Panc1 (cell line): ENCODE data around the gene LARP7. TPM values are rescaled to one million over a fixed set of nuclear protein-coding genes. Genes with fewer than 3 reads are reported as not detected.

Experiments used
- ATAC-seq: fragments of 200-7000 bp; cut with Tn5 transposase; 2 replicates; pipeline ENCODE4 v1.9.1; 2020; ENCODE audit warnings: mild to moderate bottlenecking, moderate library complexity
- Bru-seq: library from RNA; stranded (reverse); fragments of 400-500 nt; gene quantifications from one replicate; lab custom pipeline; 2021; lab: Mats Ljungman, UMichigan
- BruChase-seq, 2 experiments: library from RNA; stranded (reverse); fragments of 400-500 nt; gene quantifications; one replicate each; lab custom pipeline; 2021; lab: Mats Ljungman, UMichigan
- BruUV-seq: library from RNA; stranded (reverse); fragments of 400-500 nt; replicated peaks from 2 replicates; lab custom pipeline; 2021; lab: Mats Ljungman, UMichigan
- CTCF ChIA-PET: fragments of 300-600 bp; sonication (Branson Sonifier 250); formaldehyde crosslinking; loops from one replicate; lab custom pipeline; 2022; ENCODE audit warnings: antibody characterized with exemption; lab: Charles Lee
- POLR2A ChIA-PET: fragments of 300-600 bp; sonication (Branson Sonifier 250); formaldehyde crosslinking; loops from one replicate; lab custom pipeline; 2022; ENCODE audit warnings: antibody characterized with exemption; lab: Charles Lee
- DNase-seq: peaks from one replicate; pipeline ENCODE4 v3.0.0-alpha.2; 2010; ENCODE audit warnings: low read depth, low spot score
- H3K27ac ChIP-seq: 2 replicates; pipeline ENCODE4 v1.5.1; 2011; ENCODE audit warnings: mild to moderate bottlenecking, low read length, inconsistent platforms
- H3K27me3 ChIP-seq: fragments of 200-500 bp; sonication (Bioruptor generic); 2 replicates; pipeline ENCODE4 v1.6.0; 2014; ENCODE audit warnings: low read length, inconsistent platforms; ENCODE audit not compliant: control insufficient read depth, insufficient read depth
- H3K36me3 ChIP-seq: fragments of 200-500 bp; sonication (Bioruptor generic); 2 replicates; pipeline ENCODE4 v1.5.1; 2014; ENCODE audit warnings: inconsistent platforms, mild to moderate bottlenecking, low read length, moderate library complexity; ENCODE audit not compliant: control insufficient read depth, insufficient read depth
- H3K4me1 ChIP-seq: 2 replicates; pipeline ENCODE4 v1.5.1; 2011; ENCODE audit warnings: inconsistent platforms, mild to moderate bottlenecking, low read length, moderate library complexity; ENCODE audit not compliant: control insufficient read depth, insufficient read depth
- H3K4me3 ChIP-seq, 2 experiments: 2 replicates each; pipeline ENCODE4 v1.5.1; 2011 to 2012; ENCODE audit warnings: low read depth in 2 of 2, low read length in 2 of 2, mild to moderate bottlenecking in 2 of 2, inconsistent platforms in 1 of 2, moderate library complexity in 1 of 2
- H3K9me3 ChIP-seq: fragments of 200-500 bp; sonication (Bioruptor generic); 2 replicates; pipeline ENCODE4 v1.5.1; 2014; ENCODE audit warnings: low read depth, mild to moderate bottlenecking, inconsistent platforms, low read length, moderate library complexity; ENCODE audit not compliant: control insufficient read depth, insufficient read depth
- CTCF ChIP-seq: fragments of 450-650 bp; IDR thresholded peaks from 2 replicates; pipeline ENCODE4 v1.5.1; 2017; ENCODE audit warnings: mild to moderate bottlenecking
- POLR2AphosphoS5 ChIP-seq: IDR thresholded peaks from 2 replicates; pipeline ENCODE4 v1.6.1; 2012; ENCODE audit warnings: mild to moderate bottlenecking, low read depth, low read length, moderate library complexity
- REST ChIP-seq, 2 experiments: IDR thresholded peaks; 2 replicates each; pipeline ENCODE4 v1.6.1; 2011 to 2012; ENCODE audit warnings: low read depth in 2 of 2, control low read depth in 1 of 2, low read length in 1 of 2, mild to moderate bottlenecking in 1 of 2, moderate library complexity in 1 of 2; ENCODE audit not compliant: insufficient read depth in 1 of 2
- SIN3A ChIP-seq: IDR thresholded peaks from 2 replicates; pipeline ENCODE4 v1.6.1; 2012; ENCODE audit warnings: low read depth, mild to moderate bottlenecking, low read length, moderate library complexity, borderline replicate concordance; ENCODE audit not compliant: insufficient read depth
- TCF7L2 ChIP-seq: IDR thresholded peaks from 2 replicates; pipeline ENCODE4 v1.6.1; 2011; ENCODE audit warnings: mild to moderate bottlenecking, low read depth, low read length, inconsistent platforms
- in situ Hi-C: cut with HindIII; loops from 2 replicates; pipeline ENCODE4 v1.10.0; 2016; ENCODE audit warnings: low sequenced_read_pairs, low pct_unique_long_range_greater_than_20kb
- intact Hi-C: fragments of 100-400 bp; cut with micrococcal nuclease; formaldehyde crosslinking; loops from one replicate; pipeline ENCODE4 v1.10.0; 2022; ENCODE audit not compliant: unreplicated experiment
- long read RNA-seq: library from polyadenylated mRNA; unstranded; transcript quantifications from one replicate; pipeline ENCODE4 v2.0.0, GENCODE V29; 2021; ENCODE audit not compliant: unreplicated experiment
- polyA plus RNA-seq: library from polyadenylated mRNA; unstranded; fragments of >200 nt; gene quantifications from one replicate; pipeline ENCODE4 v1.2.1, GENCODE V29; 2012; ENCODE audit warnings: missing spikeins; ENCODE audit not compliant: insufficient read length
- total RNA-seq: library from RNA; stranded (reverse); gene quantifications from one replicate; pipeline ENCODE4 v1.2.1, GENCODE V29; 2021; ENCODE audit not compliant: unreplicated experiment

LARP7 gene
- 21.7 TPM for total RNA-seq
- polyA plus RNA-seq: 21.5 TPM
- Bru-seq, nascent RNA: percentile 76 among the genes with signal in this experiment
- percentile 74 among the genes with signal in this experiment for BruChase-seq, experiment 1, labeled RNA remaining after a 2-hour chase
- BruChase-seq, experiment 2, labeled RNA remaining after a 6-hour chase: percentile 85 among the genes with signal in this experiment
- long read RNA-seq, transcript LARP7-201 (13 exons, 2,164 nt): major isoform, 8 of 42 reads
- long read RNA-seq, transcript LARP7-202 (13 exons, 2,286 nt): minor isoform, 7 of 42 reads
- long read RNA-seq, partial matches to known transcripts: 19 of 42 reads
- long read RNA-seq, other reads (novel, unspliced or antisense): 7 of 42 reads

- ATAC-seq: peak; percentile 98
- peak; percentile 92 for DNase-seq
- POLR2A ChIA-PET: no interaction called here
Observed at GRCh38 chr4:112636688-112637551, at the start of gene LARP7, which contains the start of gene ZGRF1. Gene LARP7, plus strand, starts transcription at chr4:112637143. Its CDS starts 7,527 bp downstream, at chr4:112644670. Gene ZGRF1, minus strand, starts transcription at chr4:112636909. Its CDS starts 3,733 bp downstream, at chr4:112633176.

More at GRCh38 chr4:112636688-112637551, at the start of gene LARP7, which contains the start of gene ZGRF1:
- Histone ChIP-seq H3K9me3 (no peaks in the 10 kb centered on the region), H3K4me1 (peaks cover 3% of the 10 kb centered on the region; the same call in 1 of the 2 replicates), H3K27me3 (no peaks in the 10 kb centered on the region), H3K27ac (peak within 1 kb of the TSS; percentile 96), H3K36me3 (peaks cover 6% of the 10 kb centered on the region; the same call in 1 of the 2 replicates), H3K4me3 (peak within 1 kb of the TSS; percentile 92 to 98)
- TF ChIP-seq REST (IDR thresholded peaks at IDR 0.05; ENCODE audit: insufficient read depth in 1 of 2, low read depth in 2 of 2, low read length in 1 of 2): no peak
- peak; percentile 97 for TF ChIP-seq SIN3A
- TF ChIP-seq TCF7L2: no peak
- peak; percentile 73 for TF ChIP-seq CTCF
- TF ChIP-seq POLR2AphosphoS5: 0 out of 2 replicates have a peak, but pooled peaks have one; percentile 52
- in situ Hi-C loops (no loop called here), intact Hi-C loops (loop anchor here (2.0 to 10.0 kb wide), 2 partner anchors 126 to 458 kb away; no protein-coding TSS in a partner anchor)
- CTCF ChIA-PET: interaction anchor here (0.7 kb wide), 1 partner anchor 777 kb away, joined by 5 read pairs; no protein-coding TSS in a partner anchor
- no TSS peak for BruUV-seq
